Tibial artery (tissue), 4 donors: ENCODE measurements around the gene NEUROD4.

ENCODE experiments used
- DNase-seq, 2 donors: peaks; one replicate each; pipeline ENCODE4 v3.0.0-alpha.2; 2019
- H3K27ac ChIP-seq, 2 donors: fragments of 200-600 bp; sonication (generic) in 1 of 2; 1 replicate in 1 of 2; 2 replicates in 1 of 2; pipeline ENCODE4 v1.5.1; 2018 to 2019; ENCODE audit warnings: mild to moderate bottlenecking in 1 of 2
- H3K27me3 ChIP-seq, 2 donors: fragments of 200-600 bp; sonication (generic) in 1 of 2; one replicate each; pipeline versions ENCODE4 v1.5.1 to v1.6.0; 2016 to 2019
- H3K36me3 ChIP-seq, 3 donors: fragments of 200-600 bp; sonication (generic) in 2 of 3; one replicate each; pipeline ENCODE4 v1.5.1; 2016 to 2019; ENCODE audit warnings: mild to moderate bottlenecking in 2 of 3
- H3K4me1 ChIP-seq, 4 donors: fragments of 200-600 bp; sonication (generic) in 2 of 4; 1 replicate in 3 of 4; 2 replicates in 1 of 4; pipeline ENCODE4 v1.5.1; 2016 to 2019
- H3K4me3 ChIP-seq, 2 donors: fragments of 200-600 bp; sonication (generic) in 1 of 2; 1 replicate in 1 of 2; 2 replicates in 1 of 2; pipeline ENCODE4 v1.5.1; 2018 to 2019; ENCODE audit warnings: mild to moderate bottlenecking in 2 of 2
- H3K9me3 ChIP-seq, 3 donors: fragments of 200-600 bp; sonication (generic) in 1 of 3; one replicate each; pipeline ENCODE4 v1.5.1; 2016 to 2019
- intact Hi-C: fragments of 100-400 bp; cut with DNase I; formaldehyde crosslinking; loops from one replicate; pipeline ENCODE4 v1.15.0; 2023; ENCODE audit warnings: low total_unique reads
- TF ChIP-seq, protein P1 (sequence below), 2 experiments: fragments of 200-600 bp in 1 of 2; fragments of 450-650 bp in 1 of 2; IDR thresholded peaks; one replicate each; pipeline ENCODE4 v1.5.1; 2017 to 2019; ENCODE audit warnings: antibody characterized with exemption in 2 of 2, mild to moderate bottlenecking in 1 of 2, moderate library complexity in 1 of 2

The NEUROD4 gene

DNA sequence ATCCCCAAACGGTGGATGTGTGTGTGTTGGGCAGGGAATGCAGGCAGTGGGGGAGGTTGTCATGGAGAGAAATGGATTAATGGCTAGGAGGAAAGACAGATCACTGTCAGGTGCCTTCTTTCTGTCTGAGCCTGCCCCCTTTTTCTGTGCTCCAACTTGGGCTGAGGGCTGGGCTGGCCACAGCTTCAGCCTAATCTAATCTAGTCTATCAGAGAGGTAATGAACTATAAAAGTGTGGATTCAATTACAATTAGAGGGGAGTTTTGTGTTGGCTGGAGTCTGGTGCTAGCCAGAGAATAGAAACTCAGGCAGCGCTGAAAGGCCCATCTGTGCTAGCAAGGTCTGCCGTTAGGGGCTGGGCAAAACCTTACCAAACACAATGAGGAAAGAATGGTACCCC, 41.2 kb downstream of the NEUROD4 start:
- no peak overlapping the region for H3K4me3 ChIP-seq
- TF ChIP-seq, protein P1, sequence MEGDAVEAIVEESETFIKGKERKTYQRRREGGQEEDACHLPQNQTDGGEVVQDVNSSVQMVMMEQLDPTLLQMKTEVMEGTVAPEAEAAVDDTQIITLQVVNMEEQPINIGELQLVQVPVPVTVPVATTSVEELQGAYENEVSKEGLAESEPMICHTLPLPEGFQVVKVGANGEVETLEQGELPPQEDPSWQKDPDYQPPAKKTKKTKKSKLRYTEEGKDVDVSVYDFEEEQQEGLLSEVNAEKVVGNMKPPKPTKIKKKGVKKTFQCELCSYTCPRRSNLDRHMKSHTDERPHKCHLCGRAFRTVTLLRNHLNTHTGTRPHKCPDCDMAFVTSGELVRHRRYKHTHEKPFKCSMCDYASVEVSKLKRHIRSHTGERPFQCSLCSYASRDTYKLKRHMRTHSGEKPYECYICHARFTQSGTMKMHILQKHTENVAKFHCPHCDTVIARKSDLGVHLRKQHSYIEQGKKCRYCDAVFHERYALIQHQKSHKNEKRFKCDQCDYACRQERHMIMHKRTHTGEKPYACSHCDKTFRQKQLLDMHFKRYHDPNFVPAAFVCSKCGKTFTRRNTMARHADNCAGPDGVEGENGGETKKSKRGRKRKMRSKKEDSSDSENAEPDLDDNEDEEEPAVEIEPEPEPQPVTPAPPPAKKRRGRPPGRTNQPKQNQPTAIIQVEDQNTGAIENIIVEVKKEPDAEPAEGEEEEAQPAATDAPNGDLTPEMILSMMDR (IDR thresholded peaks at IDR 0.05): no peak
- no peaks in the 10 kb centered on the region for H3K36me3 ChIP-seq
- H3K9me3 ChIP-seq: no peaks in the 10 kb centered on the region
- H3K27ac ChIP-seq: no peak overlapping the region
- intact Hi-C loops: no loop called here
- H3K4me1 ChIP-seq: no peaks in the 10 kb centered on the region
- no peak for DNase-seq
- H3K27me3 ChIP-seq: peaks cover 0 to 2% of the 10 kb centered on the region in 2 donors

DNA sequence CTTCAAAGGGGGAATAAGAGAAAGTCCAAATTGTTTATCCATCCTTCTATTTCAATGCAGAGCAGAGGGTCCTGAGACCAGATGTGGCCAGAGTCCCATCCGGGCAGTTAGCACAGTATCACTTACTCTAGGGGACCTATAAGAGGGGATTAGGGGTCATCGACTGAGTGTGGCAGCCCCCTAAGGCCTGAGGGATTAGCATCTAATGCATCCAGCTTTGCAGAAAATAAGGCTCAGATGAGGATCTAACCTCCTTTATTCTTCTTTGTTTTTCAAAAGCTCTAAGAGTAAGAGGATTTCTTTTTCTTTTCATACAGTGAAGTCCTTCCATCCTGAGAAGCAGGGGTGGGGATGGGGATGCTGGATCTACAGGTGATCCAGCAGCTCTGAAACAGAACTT, 43.5 kb downstream of the NEUROD4 start:
- Histone ChIP-seq H3K36me3 (no peaks in the 10 kb centered on the region), H3K9me3 (no peaks in the 10 kb centered on the region), H3K27me3 (peaks cover 0 to 16% of the 10 kb centered on the region in 2 donors), H3K27ac (no peak overlapping the region), H3K4me3 (no peak overlapping the region), H3K4me1 (no peaks in the 10 kb centered on the region)
- DNase-seq: no peak
- TF ChIP-seq, protein P1 (IDR thresholded peaks at IDR 0.05): no peak
- intact Hi-C loops: no loop called here

- H3K36me3 ChIP-seq: no peaks in the 10 kb centered on the region
- TF ChIP-seq, protein P1 (IDR thresholded peaks at IDR 0.05): no peak
- no peaks in the 10 kb centered on the region for H3K4me1 ChIP-seq
- H3K27ac ChIP-seq: no peak overlapping the region
- H3K9me3 ChIP-seq: no peaks in the 10 kb centered on the region
- DNase-seq: no peak
- peaks cover 0 to 15% of the 10 kb centered on the region in 2 donors for H3K27me3 ChIP-seq
- no peak overlapping the region for H3K4me3 ChIP-seq
- intact Hi-C loops: no loop called here
Measured at GRCh38 chr12:55065535-55065934, 45.8 kb downstream of the NEUROD4 start.

DNA sequence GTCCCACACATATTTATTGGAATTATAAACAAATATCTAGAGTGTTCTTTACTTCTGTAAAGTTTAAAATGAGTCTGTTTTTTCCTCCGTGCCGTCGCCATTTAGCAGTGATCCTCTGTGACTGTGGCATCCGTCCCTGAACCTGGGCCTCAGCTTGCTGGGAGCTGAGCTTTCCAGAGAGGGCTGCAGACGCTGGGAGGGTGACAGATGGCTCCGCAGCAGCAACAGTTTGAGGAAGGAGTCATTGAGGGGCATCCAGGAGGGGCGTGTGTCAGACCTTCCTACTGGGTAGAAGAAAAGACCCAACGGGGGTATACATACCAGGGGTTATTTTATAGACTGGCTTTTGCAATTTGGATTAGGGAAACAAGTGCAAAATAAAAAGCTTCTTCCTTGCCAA, 47.9 kb downstream of the NEUROD4 start:
- DNase-seq: no peak
- TF ChIP-seq, protein P1 (IDR thresholded peaks at IDR 0.05): no peak
- no peaks in the 10 kb centered on the region for H3K4me1 ChIP-seq
- no peak overlapping the region for H3K4me3 ChIP-seq
- no peak overlapping the region for H3K27ac ChIP-seq
- intact Hi-C loops: no loop called here
- no peaks in the 10 kb centered on the region for H3K36me3 ChIP-seq
- no peaks in the 10 kb centered on the region for H3K9me3 ChIP-seq
- peaks cover 0 to 15% of the 10 kb centered on the region in 2 donors for H3K27me3 ChIP-seq

- DNase-seq: no peak
- no peaks in the 10 kb centered on the region for H3K9me3 ChIP-seq
- no peaks in the 10 kb centered on the region for H3K36me3 ChIP-seq
- no peak overlapping the region for H3K4me3 ChIP-seq
- intact Hi-C loops: no loop called here
- TF ChIP-seq, protein P1 (IDR thresholded peaks at IDR 0.05): peak; percentile 41 to 63
- H3K27me3 ChIP-seq: peaks cover 0 to 15% of the 10 kb centered on the region in 2 donors
- no peak overlapping the region for H3K27ac ChIP-seq
- no peaks in the 10 kb centered on the region for H3K4me1 ChIP-seq
Measured at GRCh38 chr12:55068416-55069010, 48.7 kb downstream of the NEUROD4 start.

DNA sequence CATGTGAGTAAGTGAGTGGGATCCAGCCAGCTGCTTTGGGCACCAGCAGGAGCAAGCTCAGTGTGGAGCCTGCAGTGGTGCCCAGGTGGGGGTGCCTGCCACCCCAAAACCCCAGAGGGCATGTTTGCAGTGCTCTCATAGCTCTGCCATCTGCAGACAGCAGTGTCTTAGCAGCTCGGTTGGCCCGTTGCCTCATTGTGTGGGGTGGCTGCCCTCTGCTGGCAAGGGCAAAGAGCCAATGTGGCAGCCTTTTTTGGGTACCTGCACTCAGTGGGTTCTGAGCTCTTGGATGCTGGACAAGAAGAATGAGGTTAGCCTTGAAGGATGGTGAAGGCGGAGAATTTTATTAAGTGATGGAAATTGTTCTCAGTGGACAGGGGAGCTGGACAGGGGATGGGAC, 52.3 kb downstream of the NEUROD4 start:
- Histone ChIP-seq H3K4me3 (no peak overlapping the region), H3K4me1 (no peaks in the 10 kb centered on the region), H3K27ac (no peak overlapping the region), H3K36me3 (no peaks in the 10 kb centered on the region), H3K9me3 (no peaks in the 10 kb centered on the region), H3K27me3 (peaks cover 0 to 8% of the 10 kb centered on the region in 2 donors)
- intact Hi-C loops: loop anchor here (10.0 kb wide), 1 partner anchor 77 kb away; no protein-coding TSS in a partner anchor
- no peak for DNase-seq
- TF ChIP-seq, protein P1 (IDR thresholded peaks at IDR 0.05): no peak
